GM23338 (cell line): ENCODE measurements around the gene CHIC2.

Source experiments
- CTCF ChIP-seq, 2 experiments: fragments of 200-600 bp in 1 of 2; sonication (generic) in 1 of 2; conservative IDR thresholded peaks; 2 replicates each; pipeline versions ENCODE4 v1.5.1 to v1.6.1; 2016 to 2017; ENCODE audit warnings: antibody characterized with exemption in 2 of 2, low read depth in 2 of 2, mild to moderate bottlenecking in 2 of 2, moderate library complexity in 1 of 2
- EZH2phosphoT487 ChIP-seq: fragments of 200-600 bp; sonication (generic); IDR thresholded peaks from one replicate; pipeline ENCODE4 v1.8.1; 2018; ENCODE audit warnings: antibody characterized with exemption; ENCODE audit not compliant: unreplicated experiment
- POLR2AphosphoS5 ChIP-seq: IDR thresholded peaks from 2 replicates; pipeline ENCODE4 v1.6.1; 2016; ENCODE audit warnings: antibody characterized with exemption, low read depth
- REST ChIP-seq: IDR thresholded peaks from one replicate; pipeline ENCODE4 v1.6.1; 2018; ENCODE audit warnings: antibody characterized with exemption; ENCODE audit not compliant: unreplicated experiment

- no peak for TF ChIP-seq CTCF (conservative IDR thresholded peaks at IDR 0.05; ENCODE audit: low read depth in 2 of 2)
- no peak for TF ChIP-seq EZH2phosphoT487
- TF ChIP-seq REST: no peak
- no peak for TF ChIP-seq POLR2AphosphoS5
Measured at GRCh38 chr4:54001668-54002365, 62.6 kb downstream of the CHIC2 start.
